Smooth muscle cell (in vitro differentiated cells): ENCODE results near the gene SMOC1. TPM values are rescaled to one million over a fixed set of nuclear protein-coding genes. Genes with fewer than 3 reads are reported as not detected.

Source experiments
- DNase-seq: peaks from one replicate; lab custom pipeline; 2025; ENCODE audit not compliant: unreplicated experiment; lab: John Stamatoyannopoulos, UW
- H2AFZ ChIP-seq: fragments of 200-600 bp; sonication (generic); 2 replicates; pipeline ENCODE4 v1.6.0; 2016; ENCODE audit warnings: antibody characterized with exemption, low read depth, mild to moderate bottlenecking
- H3F3A ChIP-seq: fragments of 200-600 bp; sonication (generic); 2 replicates; pipeline ENCODE4 v1.6.0; 2017; ENCODE audit warnings: antibody characterized with exemption, low read depth
- H3K27ac ChIP-seq: fragments of 200-600 bp; sonication (generic); 2 replicates; pipeline ENCODE4 v1.5.1; 2016; ENCODE audit warnings: low read depth, mild to moderate bottlenecking
- H3K27me3 ChIP-seq: fragments of 200-600 bp; sonication (generic); 2 replicates; pipeline ENCODE4 v1.6.1; 2016; ENCODE audit warnings: low read depth, mild to moderate bottlenecking
- H3K36me3 ChIP-seq: fragments of 200-600 bp; sonication (generic); 2 replicates; pipeline ENCODE4 v1.5.1; 2016; ENCODE audit warnings: low read depth
- H3K4me1 ChIP-seq: fragments of 200-600 bp; sonication (generic); 2 replicates; pipeline ENCODE4 v1.5.1; 2016; ENCODE audit warnings: low read depth
- H3K4me2 ChIP-seq: fragments of 200-600 bp; sonication (generic); 2 replicates; pipeline ENCODE4 v1.6.0; 2016; ENCODE audit warnings: mild to moderate bottlenecking
- H3K4me3 ChIP-seq: fragments of 200-600 bp; sonication (generic); 2 replicates; pipeline ENCODE4 v1.5.1; 2016; ENCODE audit warnings: mild to moderate bottlenecking
- H3K79me2 ChIP-seq: fragments of 200-600 bp; sonication (generic); 2 replicates; pipeline ENCODE4 v1.6.0; 2016; ENCODE audit warnings: low read depth, mild to moderate bottlenecking
- H3K9ac ChIP-seq: fragments of 200-600 bp; sonication (generic); 2 replicates; pipeline ENCODE4 v1.6.0; 2016; ENCODE audit warnings: low read depth
- H3K9me3 ChIP-seq: fragments of 200-600 bp; sonication (generic); replicated peaks from 2 replicates; pipeline ENCODE4 v1.5.1; 2016; ENCODE audit warnings: low read depth
- H4K20me1 ChIP-seq: fragments of 200-600 bp; sonication (generic); 2 replicates; pipeline ENCODE4 v1.6.0; 2016; ENCODE audit warnings: low read depth
- CTCF ChIP-seq: fragments of 200-600 bp; sonication (generic); IDR thresholded peaks from 2 replicates; pipeline ENCODE4 v1.5.1; 2017; ENCODE audit warnings: borderline replicate concordance, mild to moderate bottlenecking, antibody characterized with exemption; ENCODE audit not compliant: insufficient read depth, poor library complexity, severe bottlenecking
- WGBS: methylation state at CpG from one replicate; pipeline ENCODE4 v1.1.7; 2016; ENCODE audit warnings: low lambda C conversion rate; 5-methylcytosine and 5-hydroxymethylcytosine counted together
- polyA plus RNA-seq: library from polyadenylated mRNA; unstranded; fragments of >200 nt; fragmentation: Nextera tagmentation; extraction: Ambion mirVana; gene quantifications from 2 replicates; pipeline ENCODE4 v1.2.1, GENCODE V29; 2016
- total RNA-seq: library from RNA; depleted of rRNA; stranded (reverse); fragments of >200 nt; gene quantifications from 2 replicates; pipeline ENCODE4 v1.2.3, GENCODE V29; 2014

The SMOC1 gene
- total and polyA plus RNA-seq, 2 experiments from 2014 or later = 1.6 to 6.3 TPM

- no peak for TF ChIP-seq CTCF
- no peaks in the 10 kb centered on the region for H3K9me3 ChIP-seq
- DNase-seq = no peak
- H3K9ac ChIP-seq = no peak overlapping the region
- no peak overlapping the region for H3K27ac ChIP-seq
- H3K27me3 ChIP-seq = no peaks in the 10 kb centered on the region
- H3K36me3 ChIP-seq = no peaks in the 10 kb centered on the region
- no peaks in the 10 kb centered on the region for H4K20me1 ChIP-seq
- no peak overlapping the region for H3K4me2 ChIP-seq
- H3K4me1 ChIP-seq = peaks cover 7% of the 10 kb centered on the region
- H3K79me2 ChIP-seq = no peaks in the 10 kb centered on the region
- no peak overlapping the region for H2AFZ ChIP-seq
- 78% methylated on average over 9 of the region's 9 CpGs for WGBS
- no peak overlapping the region for H3K4me3 ChIP-seq
- H3F3A ChIP-seq = no peaks in the 10 kb centered on the region
These were observed 152.8 kb downstream of the SMOC1 start for GRCh38 chr14:70032016-70032415.

GRCh38 chr14:70032447-70032846 lies 153.2 kb downstream of the SMOC1 start:
- Histone ChIP-seq H3K9ac (no peak overlapping the region), H3K9me3 (no peaks in the 10 kb centered on the region), H3K4me3 (no peak overlapping the region), H3K36me3 (no peaks in the 10 kb centered on the region), H3K4me1 (peaks cover 7% of the 10 kb centered on the region), H3F3A (no peaks in the 10 kb centered on the region), H3K27ac (no peak overlapping the region), H2AFZ (no peak overlapping the region), H4K20me1 (no peaks in the 10 kb centered on the region), H3K4me2 (no peak overlapping the region), H3K27me3 (no peaks in the 10 kb centered on the region), H3K79me2 (no peaks in the 10 kb centered on the region)
- WGBS = 51% methylated on average over 3 of the region's 3 CpGs
- no peak for TF ChIP-seq CTCF
- no peak for DNase-seq

GRCh38 chr14:70033116-70033515 lies 153.9 kb downstream of the SMOC1 start:
- Histone ChIP-seq H3K4me2 (no peak overlapping the region), H3K9me3 (no peaks in the 10 kb centered on the region), H3K27ac (no peak overlapping the region), H3K9ac (no peak overlapping the region), H3K4me3 (no peak overlapping the region), H3K4me1 (peaks cover 7% of the 10 kb centered on the region), H4K20me1 (no peaks in the 10 kb centered on the region), H2AFZ (no peak overlapping the region), H3K79me2 (no peaks in the 10 kb centered on the region), H3K27me3 (no peaks in the 10 kb centered on the region), H3F3A (no peaks in the 10 kb centered on the region), H3K36me3 (no peaks in the 10 kb centered on the region)
- WGBS = 98% methylated on average over 8 of the region's 8 CpGs
- no peak for TF ChIP-seq CTCF
- DNase-seq = no peak

DNA sequence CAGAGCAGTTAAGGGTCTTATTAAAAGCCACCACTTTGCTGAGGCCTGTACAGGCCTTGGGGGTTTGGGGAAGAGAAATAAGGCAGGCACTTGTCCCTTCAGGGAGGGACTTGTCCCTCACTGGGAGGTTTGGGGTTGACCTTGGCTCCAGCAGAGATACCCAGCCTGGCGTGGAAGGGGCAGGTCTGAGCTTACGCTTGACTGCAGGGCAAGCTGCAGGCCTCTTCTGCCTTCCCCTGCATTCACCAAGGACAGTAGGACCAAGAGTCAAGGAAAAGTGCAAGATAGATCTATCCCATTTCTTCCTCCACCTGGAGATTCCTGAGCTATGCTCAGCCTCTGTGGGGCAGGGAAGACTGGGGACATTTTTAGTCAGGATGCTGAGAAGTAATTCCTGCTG lies 154.3 kb downstream of the SMOC1 start:
- no peaks in the 10 kb centered on the region for H3K9me3 ChIP-seq
- H3K79me2 ChIP-seq = no peaks in the 10 kb centered on the region
- TF ChIP-seq CTCF = no peak
- H3K9ac ChIP-seq = no peak overlapping the region
- DNase-seq = no peak
- peaks cover 3% of the 10 kb centered on the region for H3K27me3 ChIP-seq
- no peak overlapping the region for H3K4me2 ChIP-seq
- H3F3A ChIP-seq = no peaks in the 10 kb centered on the region
- H3K4me1 ChIP-seq = peaks cover 7% of the 10 kb centered on the region
- no peak overlapping the region for H2AFZ ChIP-seq
- no peaks in the 10 kb centered on the region for H4K20me1 ChIP-seq
- 100% methylated on average over 2 of the region's 2 CpGs for WGBS
- H3K36me3 ChIP-seq = no peaks in the 10 kb centered on the region
- no peak overlapping the region for H3K4me3 ChIP-seq
- H3K27ac ChIP-seq = no peak overlapping the region
